ENCODE measurements around the gene TMEM51. TPM values are rescaled to one million over a fixed set of nuclear protein-coding genes. Genes with fewer than 3 reads are reported as not detected.

The TMEM51 gene
- total and polyA plus RNA-seq, 2 donors: 3.4 to 9.7 TPM

GRCh38 chr1:15177710-15178166, 24.2 kb downstream of the TMEM51 start:
- no peak for DNase-seq (ENCODE audit: low read depth in 6 of 9, low spot score in 9 of 9)
- WGBS: 50% methylated on average over 14 of the region's 14 CpGs
- H3K36me3 ChIP-seq (ENCODE audit: control insufficient read depth in 2 of 2, insufficient read depth in 2 of 2, low read length in 1 of 2): no peaks in the 10 kb centered on the region
- H3K4me1 ChIP-seq (ENCODE audit: control insufficient read depth in 2 of 2, insufficient read depth in 2 of 2, low read length in 2 of 2): peaks cover 0 to 20% of the 10 kb centered on the region in 2 donors
- no peak overlapping the region for H3K27ac ChIP-seq (ENCODE audit: low read depth in 1 of 2, low read length in 1 of 2)
- H3K4me3 ChIP-seq (ENCODE audit: low read length in 2 of 2): no peak overlapping the region
- H3K27me3 ChIP-seq (ENCODE audit: control insufficient read depth in 2 of 2, insufficient read depth in 1 of 2, low read length in 1 of 2): no peaks in the 10 kb centered on the region
- H3K9me3 ChIP-seq (ENCODE audit: control insufficient read depth in 2 of 2, insufficient read depth in 1 of 2, low read length in 1 of 2): no peaks in the 10 kb centered on the region

- DNase-seq (ENCODE audit: low read depth in 6 of 9, low spot score in 9 of 9): no peak
- Histone ChIP-seq H3K27ac (ENCODE audit: low read depth in 1 of 2, low read length in 1 of 2) (peak overlapping the region in 1 of 2 donors; percentile 64), H3K4me1 (ENCODE audit: control insufficient read depth in 2 of 2, insufficient read depth in 2 of 2, low read length in 2 of 2) (peaks cover 0 to 13% of the 10 kb centered on the region in 2 donors), H3K36me3 (ENCODE audit: control insufficient read depth in 2 of 2, insufficient read depth in 2 of 2, low read length in 1 of 2) (no peaks in the 10 kb centered on the region), H3K27me3 (ENCODE audit: control insufficient read depth in 2 of 2, insufficient read depth in 1 of 2, low read length in 1 of 2) (no peaks in the 10 kb centered on the region), H3K4me3 (ENCODE audit: low read length in 2 of 2) (no peak overlapping the region), H3K9me3 (ENCODE audit: control insufficient read depth in 2 of 2, insufficient read depth in 1 of 2, low read length in 1 of 2) (no peaks in the 10 kb centered on the region)
- 87% methylated on average over 9 of the region's 9 CpGs for WGBS
These were observed 25.3 kb downstream of the TMEM51 start for GRCh38 chr1:15178571-15179484.

GRCh38 chr1:15179485-15179883, 25.9 kb downstream of the TMEM51 start:
- DNase-seq (ENCODE audit: low read depth in 6 of 9, low spot score in 9 of 9): no peak
- no peaks in the 10 kb centered on the region for H3K27me3 ChIP-seq (ENCODE audit: control insufficient read depth in 2 of 2, insufficient read depth in 1 of 2, low read length in 1 of 2)
- H3K36me3 ChIP-seq (ENCODE audit: control insufficient read depth in 2 of 2, insufficient read depth in 2 of 2, low read length in 1 of 2): no peaks in the 10 kb centered on the region
- no peaks in the 10 kb centered on the region for H3K9me3 ChIP-seq (ENCODE audit: control insufficient read depth in 2 of 2, insufficient read depth in 1 of 2, low read length in 1 of 2)
- 94% methylated on average over 8 of the region's 8 CpGs for WGBS
- H3K4me3 ChIP-seq (ENCODE audit: low read length in 2 of 2): no peak overlapping the region
- no peak overlapping the region for H3K27ac ChIP-seq (ENCODE audit: low read depth in 1 of 2, low read length in 1 of 2)
- H3K4me1 ChIP-seq (ENCODE audit: control insufficient read depth in 2 of 2, insufficient read depth in 2 of 2, low read length in 2 of 2): peaks cover 0 to 8% of the 10 kb centered on the region in 2 donors

- 95% methylated on average over 7 of the region's 7 CpGs for whole genome bisulfite sequencing
- H3K4me1 ChIP-seq (ENCODE audit: control insufficient read depth in 2 of 2, insufficient read depth in 2 of 2, low read length in 2 of 2): peaks cover 0 to 8% of the 10 kb centered on the region in 2 donors
- no peaks in the 10 kb centered on the region for H3K27me3 ChIP-seq (ENCODE audit: control insufficient read depth in 2 of 2, insufficient read depth in 1 of 2, low read length in 1 of 2)
- no peak overlapping the region for H3K4me3 ChIP-seq (ENCODE audit: low read length in 2 of 2)
- no peak overlapping the region for H3K27ac ChIP-seq (ENCODE audit: low read depth in 1 of 2, low read length in 1 of 2)
- no peaks in the 10 kb centered on the region for H3K9me3 ChIP-seq (ENCODE audit: control insufficient read depth in 2 of 2, insufficient read depth in 1 of 2, low read length in 1 of 2)
- no peak for DNase-seq (ENCODE audit: low read depth in 6 of 9, low spot score in 9 of 9)
- no peaks in the 10 kb centered on the region for H3K36me3 ChIP-seq (ENCODE audit: control insufficient read depth in 2 of 2, insufficient read depth in 2 of 2, low read length in 1 of 2)
These were observed 26.6 kb downstream of the TMEM51 start for GRCh38 chr1:15180189-15180588.

GRCh38 chr1:15180945-15181523, 27.5 kb downstream of the TMEM51 start:
- WGBS: 94% methylated on average over 8 of the region's 8 CpGs
- H3K9me3 ChIP-seq (ENCODE audit: control insufficient read depth in 2 of 2, insufficient read depth in 1 of 2, low read length in 1 of 2): no peaks in the 10 kb centered on the region
- H3K27me3 ChIP-seq (ENCODE audit: control insufficient read depth in 2 of 2, insufficient read depth in 1 of 2, low read length in 1 of 2): no peaks in the 10 kb centered on the region
- peaks cover 0 to 8% of the 10 kb centered on the region in 2 donors for H3K4me1 ChIP-seq (ENCODE audit: control insufficient read depth in 2 of 2, insufficient read depth in 2 of 2, low read length in 2 of 2)
- H3K27ac ChIP-seq (ENCODE audit: low read depth in 1 of 2, low read length in 1 of 2): no peak overlapping the region
- no peak overlapping the region for H3K4me3 ChIP-seq (ENCODE audit: low read length in 2 of 2)
- H3K36me3 ChIP-seq (ENCODE audit: control insufficient read depth in 2 of 2, insufficient read depth in 2 of 2, low read length in 1 of 2): no peaks in the 10 kb centered on the region
- DNase-seq (ENCODE audit: low read depth in 6 of 9, low spot score in 9 of 9): no peak

- Histone ChIP-seq H3K4me3 (ENCODE audit: low read length in 2 of 2) (no peak overlapping the region), H3K27me3 (ENCODE audit: control insufficient read depth in 2 of 2, insufficient read depth in 1 of 2, low read length in 1 of 2) (no peaks in the 10 kb centered on the region), H3K36me3 (ENCODE audit: control insufficient read depth in 2 of 2, insufficient read depth in 2 of 2, low read length in 1 of 2) (no peaks in the 10 kb centered on the region), H3K4me1 (ENCODE audit: control insufficient read depth in 2 of 2, insufficient read depth in 2 of 2, low read length in 2 of 2) (peaks cover 0 to 8% of the 10 kb centered on the region in 2 donors), H3K9me3 (ENCODE audit: control insufficient read depth in 2 of 2, insufficient read depth in 1 of 2, low read length in 1 of 2) (no peaks in the 10 kb centered on the region), H3K27ac (ENCODE audit: low read depth in 1 of 2, low read length in 1 of 2) (no peak overlapping the region)
- 92% methylated on average over 10 of the region's 10 CpGs for WGBS
- no peak for DNase-seq (ENCODE audit: low read depth in 6 of 9, low spot score in 9 of 9)
These were observed 28.0 kb downstream of the TMEM51 start for GRCh38 chr1:15181564-15181963.

GRCh38 chr1:15184436-15185241, 31.1 kb downstream of the TMEM51 start:
- Histone ChIP-seq H3K4me1 (ENCODE audit: control insufficient read depth in 2 of 2, insufficient read depth in 2 of 2, low read length in 2 of 2) (no peaks in the 10 kb centered on the region), H3K36me3 (ENCODE audit: control insufficient read depth in 2 of 2, insufficient read depth in 2 of 2, low read length in 1 of 2) (no peaks in the 10 kb centered on the region), H3K27me3 (ENCODE audit: control insufficient read depth in 2 of 2, insufficient read depth in 1 of 2, low read length in 1 of 2) (no peaks in the 10 kb centered on the region), H3K9me3 (ENCODE audit: control insufficient read depth in 2 of 2, insufficient read depth in 1 of 2, low read length in 1 of 2) (peaks cover 0 to 1% of the 10 kb centered on the region in 2 donors), H3K27ac (ENCODE audit: low read depth in 1 of 2, low read length in 1 of 2) (no peak overlapping the region), H3K4me3 (ENCODE audit: low read length in 2 of 2) (no peak overlapping the region)
- DNase-seq (ENCODE audit: low read depth in 6 of 9, low spot score in 9 of 9): no peak
- WGBS: 90% methylated on average over 8 of the region's 8 CpGs

GRCh38 chr1:15185617-15186016, 32.1 kb downstream of the TMEM51 start:
- H3K9me3 ChIP-seq (ENCODE audit: control insufficient read depth in 2 of 2, insufficient read depth in 1 of 2, low read length in 1 of 2): peaks cover 0 to 1% of the 10 kb centered on the region in 2 donors
- no peak overlapping the region for H3K27ac ChIP-seq (ENCODE audit: low read depth in 1 of 2, low read length in 1 of 2)
- no peak overlapping the region for H3K4me3 ChIP-seq (ENCODE audit: low read length in 2 of 2)
- no peaks in the 10 kb centered on the region for H3K36me3 ChIP-seq (ENCODE audit: control insufficient read depth in 2 of 2, insufficient read depth in 2 of 2, low read length in 1 of 2)
- H3K4me1 ChIP-seq (ENCODE audit: control insufficient read depth in 2 of 2, insufficient read depth in 2 of 2, low read length in 2 of 2): no peaks in the 10 kb centered on the region
- WGBS: 73% methylated on average over 3 of the region's 3 CpGs
- H3K27me3 ChIP-seq (ENCODE audit: control insufficient read depth in 2 of 2, insufficient read depth in 1 of 2, low read length in 1 of 2): no peaks in the 10 kb centered on the region
- no peak for DNase-seq (ENCODE audit: low read depth in 6 of 9, low spot score in 9 of 9)

Measured in thymus (tissue), 11 donors.